ENCODE measurements around the gene GCC2. TPM values are rescaled to one million over a fixed set of nuclear protein-coding genes. Genes with fewer than 3 reads are reported as not detected.
"Not testable (repeated sequence)": the region's sequence is repeated elsewhere in the genome, so short reads cannot be mapped to it uniquely, and the experiment has no call there.

The GCC2 gene
- total RNA-seq, 1 donor from 2014 or later = 53.9 TPM

DNA sequence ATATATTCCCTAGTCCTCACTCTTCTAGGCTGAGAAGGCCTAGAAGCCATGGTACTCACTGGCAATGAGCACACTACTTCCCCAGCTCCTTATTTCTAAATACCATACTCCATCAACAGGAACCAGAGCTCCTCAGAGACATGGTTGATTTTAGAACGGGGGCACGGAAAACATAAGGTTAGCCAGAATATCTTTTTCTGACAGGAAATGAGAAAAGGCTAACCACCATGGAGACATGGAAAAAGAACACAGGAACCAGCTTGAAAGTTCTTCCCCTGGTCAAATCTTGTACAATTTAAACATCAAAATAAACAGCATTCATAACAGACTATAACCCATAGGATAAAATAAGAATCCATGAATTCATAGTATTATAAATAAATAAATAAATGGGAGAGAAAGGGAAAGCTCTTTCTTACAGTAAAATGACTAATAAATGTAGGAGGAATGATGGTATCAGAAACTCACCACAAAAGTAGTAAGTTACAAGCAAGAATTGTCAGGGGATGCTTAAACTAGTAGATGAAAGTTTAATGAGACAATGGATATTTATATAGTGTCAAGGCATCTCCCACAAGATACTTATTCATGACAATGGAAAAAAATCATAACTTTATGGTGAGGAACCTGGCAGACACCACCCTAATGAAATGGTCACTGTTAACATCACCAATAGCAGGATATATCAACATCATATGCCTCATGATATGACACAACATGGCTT is 20.6 kb upstream of the GCC2 start:
- H3K27ac ChIP-seq (ENCODE audit: low read depth, low read length) = no peak overlapping the region
- no peak for DNase-seq (ENCODE audit: low read depth)

DNA sequence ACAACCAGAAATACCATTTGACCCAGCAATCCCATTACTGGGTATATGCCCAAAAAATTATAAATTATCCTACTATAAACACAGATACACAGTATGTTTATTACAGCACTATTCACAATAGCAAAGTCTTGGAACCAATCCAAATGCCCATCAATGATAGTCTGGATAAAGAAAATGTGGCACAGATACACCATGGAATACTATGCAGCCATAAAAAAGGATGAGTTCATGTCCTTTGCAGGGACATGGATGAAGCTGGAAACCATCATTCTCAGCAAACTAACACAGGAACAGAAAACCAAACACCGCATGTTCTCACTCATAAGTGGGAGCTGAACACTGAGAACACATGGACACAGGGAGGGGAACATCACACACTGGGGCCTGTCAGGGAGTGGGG is 13.4 kb upstream of the GCC2 start:
- not testable (repeated sequence) for H3K36me3 Mint-ChIP-seq (ENCODE audit: low read depth, unreplicated experiment); H3K27me3 Mint-ChIP-seq (ENCODE audit: low read depth, unreplicated experiment); H3K4me2 ChIP-seq (ENCODE audit: low read length); H3K9me3 ChIP-seq (ENCODE audit: insufficient read depth, low read depth, low read length); H3K27ac ChIP-seq (ENCODE audit: low read depth, low read length); H3K4me3 Mint-ChIP-seq (ENCODE audit: unreplicated experiment); H3K27me3 ChIP-seq (ENCODE audit: insufficient read depth, low read length); H3K79me2 ChIP-seq (ENCODE audit: insufficient read depth, low read length); FAIRE-seq; H3K9ac ChIP-seq (ENCODE audit: low read length); H3K4me1 ChIP-seq (ENCODE audit: insufficient read depth, low read length); DNase-seq (ENCODE audit: low read depth); H3K4me3 ChIP-seq (ENCODE audit: insufficient read depth, low read depth, low read length); H3K36me3 ChIP-seq (ENCODE audit: insufficient read depth, low read length); H4K20me1 ChIP-seq (ENCODE audit: insufficient read depth, low read length); H3K4me1 Mint-ChIP-seq (ENCODE audit: low read depth, unreplicated experiment); H2AFZ ChIP-seq (ENCODE audit: low read depth, low read length); H3K27ac Mint-ChIP-seq (ENCODE audit: unreplicated experiment)
- H3K9me3 Mint-ChIP-seq (ENCODE audit: unreplicated experiment) = peaks cover 17% of the 10 kb centered on the region

More for the DNA sequence above, 20.6 kb upstream of the GCC2 start:
- H3K9me3 Mint-ChIP-seq (ENCODE audit: unreplicated experiment) = peaks cover 11% of the 10 kb centered on the region
- H3K4me3 Mint-ChIP-seq (ENCODE audit: unreplicated experiment) = no peak overlapping the region
- FAIRE-seq = no peak
- no peaks in the 10 kb centered on the region for H3K27me3 Mint-ChIP-seq (ENCODE audit: low read depth, unreplicated experiment)
- H3K36me3 Mint-ChIP-seq (ENCODE audit: low read depth, unreplicated experiment) = no peaks in the 10 kb centered on the region
- Histone ChIP-seq H3K79me2 (ENCODE audit: insufficient read depth, low read length) (no peaks in the 10 kb centered on the region), H4K20me1 (ENCODE audit: insufficient read depth, low read length) (no peaks in the 10 kb centered on the region), H3K9ac (ENCODE audit: low read length) (no peak overlapping the region), H3K4me1 (ENCODE audit: insufficient read depth, low read length) (no peaks in the 10 kb centered on the region), H3K4me2 (ENCODE audit: low read length) (no peak overlapping the region), H3K27me3 (ENCODE audit: insufficient read depth, low read length) (no peaks in the 10 kb centered on the region), H2AFZ (ENCODE audit: low read depth, low read length) (no peak overlapping the region), H3K4me3 (ENCODE audit: insufficient read depth, low read depth, low read length) (no peak overlapping the region), H3K36me3 (ENCODE audit: insufficient read depth, low read length) (no peaks in the 10 kb centered on the region), H3K9me3 (ENCODE audit: insufficient read depth, low read depth, low read length) (no peaks in the 10 kb centered on the region)
- TF ChIP-seq, protein P1, sequence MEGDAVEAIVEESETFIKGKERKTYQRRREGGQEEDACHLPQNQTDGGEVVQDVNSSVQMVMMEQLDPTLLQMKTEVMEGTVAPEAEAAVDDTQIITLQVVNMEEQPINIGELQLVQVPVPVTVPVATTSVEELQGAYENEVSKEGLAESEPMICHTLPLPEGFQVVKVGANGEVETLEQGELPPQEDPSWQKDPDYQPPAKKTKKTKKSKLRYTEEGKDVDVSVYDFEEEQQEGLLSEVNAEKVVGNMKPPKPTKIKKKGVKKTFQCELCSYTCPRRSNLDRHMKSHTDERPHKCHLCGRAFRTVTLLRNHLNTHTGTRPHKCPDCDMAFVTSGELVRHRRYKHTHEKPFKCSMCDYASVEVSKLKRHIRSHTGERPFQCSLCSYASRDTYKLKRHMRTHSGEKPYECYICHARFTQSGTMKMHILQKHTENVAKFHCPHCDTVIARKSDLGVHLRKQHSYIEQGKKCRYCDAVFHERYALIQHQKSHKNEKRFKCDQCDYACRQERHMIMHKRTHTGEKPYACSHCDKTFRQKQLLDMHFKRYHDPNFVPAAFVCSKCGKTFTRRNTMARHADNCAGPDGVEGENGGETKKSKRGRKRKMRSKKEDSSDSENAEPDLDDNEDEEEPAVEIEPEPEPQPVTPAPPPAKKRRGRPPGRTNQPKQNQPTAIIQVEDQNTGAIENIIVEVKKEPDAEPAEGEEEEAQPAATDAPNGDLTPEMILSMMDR (IDR thresholded peaks at IDR 0.05; ENCODE audit: insufficient read depth, low read depth, low read length) = no peak
- TF ChIP-seq EZH2 (IDR thresholded peaks at IDR 0.05; ENCODE audit: insufficient read depth, low read length) = no peak
- H3K27ac Mint-ChIP-seq (ENCODE audit: unreplicated experiment) = no peak overlapping the region
- H3K4me1 Mint-ChIP-seq (ENCODE audit: low read depth, unreplicated experiment) = no peaks in the 10 kb centered on the region

DNA sequence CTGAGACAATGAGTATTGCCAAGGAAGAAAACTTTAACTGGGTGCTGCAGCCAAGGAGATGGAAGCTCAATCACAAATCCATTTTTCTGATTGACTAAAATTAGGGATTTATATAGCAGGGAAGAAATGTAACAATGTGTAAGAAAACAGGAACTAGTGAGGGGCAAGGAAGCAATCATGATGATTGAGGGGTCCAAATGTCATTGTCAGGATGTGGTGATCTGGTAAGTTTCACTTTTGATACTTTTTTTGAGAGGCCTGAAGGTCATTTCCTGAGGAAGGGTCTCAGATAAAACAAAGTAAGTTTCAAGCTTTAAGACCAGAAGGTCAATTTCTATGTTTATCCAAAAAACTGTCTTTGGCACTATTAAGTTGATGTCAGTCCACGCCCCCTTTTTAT is 12.0 kb upstream of the GCC2 start:
- Histone ChIP-seq H3K4me3 (ENCODE audit: insufficient read depth, low read depth, low read length) (no peak overlapping the region), H4K20me1 (ENCODE audit: insufficient read depth, low read length) (no peaks in the 10 kb centered on the region), H2AFZ (ENCODE audit: low read depth, low read length) (no peak overlapping the region), H3K27me3 (ENCODE audit: insufficient read depth, low read length) (no peaks in the 10 kb centered on the region), H3K4me1 (ENCODE audit: insufficient read depth, low read length) (no peaks in the 10 kb centered on the region), H3K27ac (ENCODE audit: low read depth, low read length) (no peak overlapping the region), H3K79me2 (ENCODE audit: insufficient read depth, low read length) (no peaks in the 10 kb centered on the region), H3K4me2 (ENCODE audit: low read length) (no peak overlapping the region), H3K9me3 (ENCODE audit: insufficient read depth, low read depth, low read length) (no peaks in the 10 kb centered on the region), H3K36me3 (ENCODE audit: insufficient read depth, low read length) (no peaks in the 10 kb centered on the region), H3K9ac (ENCODE audit: low read length) (no peak overlapping the region)
- TF ChIP-seq EZH2 (IDR thresholded peaks at IDR 0.05; ENCODE audit: insufficient read depth, low read length) = no peak
- TF ChIP-seq, protein P1 (IDR thresholded peaks at IDR 0.05; ENCODE audit: insufficient read depth, low read depth, low read length) = no peak
- H3K27ac Mint-ChIP-seq (ENCODE audit: unreplicated experiment) = no peak overlapping the region
- peaks cover 12% of the 10 kb centered on the region for H3K9me3 Mint-ChIP-seq (ENCODE audit: unreplicated experiment)
- DNase-seq (ENCODE audit: low read depth) = no peak
- FAIRE-seq = no peak
- no peaks in the 10 kb centered on the region for H3K36me3 Mint-ChIP-seq (ENCODE audit: low read depth, unreplicated experiment)
- H3K4me3 Mint-ChIP-seq (ENCODE audit: unreplicated experiment) = no peak overlapping the region
- no peaks in the 10 kb centered on the region for H3K4me1 Mint-ChIP-seq (ENCODE audit: low read depth, unreplicated experiment)
- no peaks in the 10 kb centered on the region for H3K27me3 Mint-ChIP-seq (ENCODE audit: low read depth, unreplicated experiment)
